GM18909 (cell line): ENCODE measurements around the gene CNDP1.

Source experiments
- ATAC-seq: cut with Tn5 transposase; IDR thresholded peaks from one replicate; pipeline ENCODE4 v1.9.1; 2021; ENCODE audit warnings: mild to moderate bottlenecking; ENCODE audit not compliant: unreplicated experiment, poor library complexity

The CNDP1 gene

DNA sequence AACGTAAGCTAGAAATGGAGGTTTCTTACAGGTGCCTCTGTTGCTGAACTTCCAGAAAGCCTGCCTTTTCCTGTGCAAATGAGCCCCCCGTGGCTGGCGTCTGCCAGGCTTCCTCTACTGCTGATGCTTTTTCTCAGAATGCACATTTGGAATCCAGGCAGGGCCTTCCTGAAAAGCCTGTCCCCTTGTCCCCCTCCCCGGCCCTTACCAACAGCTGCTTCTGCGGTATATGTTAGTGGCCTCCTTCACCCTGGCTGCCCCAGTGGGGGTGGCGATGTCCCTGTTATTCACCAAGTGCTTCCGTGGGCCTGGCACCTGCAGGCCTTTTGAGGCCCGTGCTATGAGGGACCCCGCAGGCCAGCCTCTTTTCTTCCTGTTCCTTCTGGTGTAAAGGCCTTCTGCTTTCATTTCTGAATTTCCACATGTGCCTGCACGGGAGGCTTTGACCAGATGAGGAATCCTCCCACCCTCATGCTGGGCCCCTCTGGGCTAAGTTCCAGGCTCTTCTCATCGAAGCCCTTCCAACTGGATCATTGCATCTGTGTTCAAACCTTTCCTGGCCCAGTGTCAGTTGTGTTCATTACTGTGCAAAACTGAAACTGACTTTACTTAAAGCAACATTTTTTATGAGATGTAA is 27.7 kb upstream of the CNDP1 start:
- no peak for ATAC-seq

DNA sequence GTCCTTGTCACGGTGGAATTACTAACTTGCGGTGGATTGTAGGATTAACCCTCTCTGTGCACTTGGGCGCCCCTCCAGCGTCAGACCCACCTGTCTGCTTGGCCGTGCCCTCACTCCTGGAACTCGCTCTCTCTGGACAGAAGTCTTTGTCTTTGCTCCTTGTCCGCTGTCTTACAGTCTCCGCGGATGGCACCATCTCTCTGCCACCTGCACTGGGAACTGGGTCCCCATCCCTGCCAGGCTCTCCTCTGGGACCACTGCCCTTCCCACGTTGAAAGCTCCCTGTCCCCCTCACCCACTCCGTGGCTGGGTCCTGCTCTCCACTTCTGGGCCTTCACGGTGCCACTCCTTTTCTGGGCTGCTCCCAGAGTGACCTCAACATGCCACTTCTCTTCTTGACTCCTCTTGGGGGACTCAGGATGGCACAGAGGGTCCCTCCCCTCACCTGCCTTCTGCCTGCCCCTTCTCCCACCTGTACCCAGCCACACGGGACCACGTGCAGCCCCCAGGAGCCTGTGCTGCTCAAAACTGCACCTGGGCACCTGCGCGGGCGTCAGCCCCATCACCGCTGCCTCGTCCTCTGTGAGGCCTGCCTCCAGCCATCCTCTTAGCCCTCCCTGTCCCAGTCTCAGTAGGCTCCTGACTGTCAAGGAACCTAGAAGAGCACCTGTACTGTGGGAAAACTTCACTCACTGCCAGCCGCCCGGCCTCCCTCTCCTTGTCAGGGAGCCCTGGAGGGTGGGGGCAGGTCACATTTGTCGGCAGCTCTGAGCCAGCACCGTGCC is 27.0 kb upstream of the CNDP1 start:
- ATAC-seq, result no peak

DNA sequence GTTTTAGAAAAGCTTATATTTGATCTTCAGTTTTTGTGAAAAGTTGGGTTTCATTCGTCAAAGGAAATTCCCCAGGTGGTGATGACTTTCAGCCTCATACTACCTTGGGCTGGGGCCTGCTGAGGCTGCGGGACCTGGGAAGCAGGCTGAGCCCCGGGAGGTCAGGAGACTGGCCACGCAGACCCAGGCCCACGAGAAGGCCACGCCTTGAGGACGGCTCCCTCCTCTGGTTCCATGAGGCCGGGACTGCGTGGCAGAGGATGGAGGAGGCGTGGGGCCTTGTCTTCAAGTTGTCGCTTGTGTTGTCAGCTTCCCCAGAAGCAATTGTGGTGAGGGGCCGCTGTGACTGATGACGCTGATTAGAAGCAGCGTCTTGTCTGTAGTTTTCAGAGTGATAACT is 26.4 kb upstream of the CNDP1 start:
- no peak for ATAC-seq

DNA sequence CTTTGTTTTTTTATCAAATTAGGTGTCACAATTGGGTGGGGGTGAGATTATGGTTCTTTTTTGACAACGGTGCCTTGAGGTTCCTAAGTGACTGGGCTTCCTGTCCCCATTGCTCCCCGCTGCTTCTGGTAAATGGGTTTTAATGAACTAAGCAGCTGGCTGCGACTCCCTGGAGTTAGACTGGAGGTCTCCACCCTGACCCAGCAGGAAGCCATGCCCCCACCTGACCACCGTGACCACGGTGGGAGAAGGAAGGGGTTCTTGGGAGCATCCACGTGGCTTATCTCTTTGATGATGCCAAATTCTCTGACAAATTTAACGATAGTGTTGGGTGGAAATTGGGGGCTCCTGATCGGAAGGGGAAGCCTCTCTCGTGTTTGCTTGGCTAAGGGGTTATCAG is 25.9 kb upstream of the CNDP1 start:
- ATAC-seq, result no peak

DNA sequence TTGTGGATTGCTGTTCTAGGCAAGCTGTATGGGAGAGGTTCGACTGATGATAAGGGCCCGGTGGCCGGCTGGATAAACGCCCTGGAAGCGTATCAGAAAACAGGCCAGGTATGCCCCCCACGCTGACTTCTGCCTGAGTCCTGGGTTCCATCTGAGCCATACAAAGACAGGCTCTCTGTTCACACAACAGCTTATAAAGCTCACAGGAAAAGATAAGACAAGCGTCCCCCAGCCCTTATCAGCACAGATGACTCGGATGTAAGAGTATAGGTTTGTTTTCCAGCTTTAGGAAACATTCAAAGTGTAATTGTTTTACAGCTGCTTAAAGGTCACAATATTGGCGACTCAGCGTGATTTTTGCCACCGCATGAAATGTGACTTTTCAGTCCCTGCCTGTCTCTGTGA is 25.5 kb upstream of the CNDP1 start:
- no peak for ATAC-seq

DNA sequence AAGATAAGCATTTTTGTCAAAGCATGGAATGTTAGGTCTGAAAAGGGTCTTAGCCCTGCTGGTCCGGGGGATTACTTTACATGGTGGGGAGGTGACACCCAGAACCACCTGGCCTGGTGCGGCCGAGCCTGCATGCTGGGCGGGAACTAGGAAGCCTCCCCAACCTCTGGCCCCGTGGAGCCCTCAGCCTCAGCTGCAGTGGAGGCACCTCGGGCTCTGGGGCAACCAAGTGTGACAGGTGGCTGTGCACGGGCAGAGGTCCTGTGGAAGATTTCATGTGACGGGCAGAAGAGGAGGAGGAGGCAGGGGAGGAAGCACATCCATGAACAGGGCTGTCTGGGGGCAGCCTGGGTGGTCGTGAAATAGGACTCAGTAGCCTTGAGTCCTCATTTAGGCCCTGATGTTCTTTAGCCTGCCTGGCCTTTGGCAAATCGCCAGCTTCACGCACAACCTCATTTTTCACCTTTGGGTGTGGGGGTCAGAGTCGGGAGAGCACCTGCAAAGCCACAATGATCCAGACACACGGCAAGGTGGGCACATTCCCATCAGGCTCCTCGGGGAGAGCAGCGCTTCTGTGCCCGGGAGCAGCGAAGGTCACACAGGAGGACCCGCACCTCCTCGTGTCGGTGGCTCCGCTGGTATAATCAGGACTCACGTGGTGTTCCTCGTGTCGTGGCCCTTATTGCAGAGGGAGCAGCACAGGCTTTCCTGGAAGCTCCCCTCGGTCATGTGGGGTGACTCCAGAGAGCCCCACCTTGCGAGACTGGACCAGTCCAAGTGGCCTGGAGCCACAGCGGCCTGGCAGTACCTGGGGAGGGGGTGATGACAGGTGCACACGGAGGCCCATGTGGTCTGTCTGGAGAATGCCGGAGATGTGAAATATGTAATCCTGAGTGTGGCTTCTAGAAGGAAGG is 24.2 kb upstream of the CNDP1 start:
- no peak for ATAC-seq

DNA sequence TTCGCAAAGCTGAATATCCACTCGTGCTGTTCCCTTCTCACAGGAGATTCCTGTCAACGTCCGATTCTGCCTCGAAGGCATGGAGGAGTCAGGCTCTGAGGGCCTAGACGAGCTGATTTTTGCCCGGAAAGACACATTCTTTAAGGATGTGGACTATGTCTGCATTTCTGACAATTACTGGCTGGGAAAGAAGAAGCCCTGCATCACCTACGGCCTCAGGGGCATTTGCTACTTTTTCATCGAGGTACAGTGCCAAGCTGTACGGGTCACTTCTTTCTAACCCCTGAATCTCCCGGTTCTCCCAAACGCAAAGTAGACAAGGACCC is 23.6 kb upstream of the CNDP1 start:
- no peak for ATAC-seq

DNA sequence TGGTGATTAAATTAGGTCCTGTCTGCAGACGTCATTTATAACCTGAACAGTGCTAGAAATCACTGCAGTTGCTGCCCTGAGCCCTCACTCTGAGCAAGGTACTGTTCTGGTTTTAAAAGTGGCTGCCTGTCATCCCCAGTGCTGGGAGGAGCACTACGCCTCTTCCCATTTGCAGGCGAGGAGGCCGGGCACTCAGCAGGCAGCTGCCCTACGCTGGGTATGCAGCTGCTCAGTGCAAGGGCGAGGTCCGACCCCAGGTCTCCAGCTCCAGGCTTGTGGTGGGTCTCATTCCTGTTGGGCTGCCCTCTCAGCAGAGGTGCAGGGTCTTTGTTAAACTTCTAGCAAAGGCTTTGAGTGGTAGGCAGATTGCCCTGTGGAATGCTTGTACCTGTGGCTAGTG is 22.5 kb upstream of the CNDP1 start:
- no peak for ATAC-seq

DNA sequence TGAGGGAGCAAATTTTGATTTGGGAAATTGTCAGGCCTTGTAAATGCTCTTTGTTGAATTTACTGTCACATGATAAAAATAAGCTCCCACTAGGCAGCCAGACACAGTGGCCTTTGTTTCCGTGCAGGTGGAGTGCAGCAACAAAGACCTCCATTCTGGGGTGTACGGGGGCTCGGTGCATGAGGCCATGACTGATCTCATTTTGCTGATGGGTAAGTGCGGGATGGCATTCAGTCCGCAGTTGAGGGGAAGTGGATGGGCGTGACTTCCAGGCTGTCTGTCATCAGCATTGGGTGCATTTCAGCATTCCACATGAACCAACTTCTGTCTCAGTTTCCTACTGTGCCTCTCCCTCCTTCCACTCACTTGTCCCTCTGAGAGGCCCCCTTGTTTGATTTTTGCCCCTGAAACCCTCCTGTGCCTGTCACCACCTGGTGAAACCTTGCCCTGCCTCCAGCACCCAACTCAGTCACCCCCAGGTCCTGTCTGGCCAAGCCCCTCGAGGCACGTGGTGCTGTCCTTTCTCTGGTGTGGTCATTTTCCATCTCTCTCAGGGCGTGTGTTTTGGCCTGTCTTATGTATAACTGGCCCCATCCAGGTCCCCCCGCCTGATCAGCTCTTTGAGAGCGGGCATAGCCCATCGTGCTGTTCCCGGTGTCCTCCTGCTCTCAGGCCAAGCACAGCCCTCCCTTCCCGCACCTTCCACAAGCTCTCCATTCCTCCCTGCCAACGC is 21.8 kb upstream of the CNDP1 start:
- no peak for ATAC-seq

DNA sequence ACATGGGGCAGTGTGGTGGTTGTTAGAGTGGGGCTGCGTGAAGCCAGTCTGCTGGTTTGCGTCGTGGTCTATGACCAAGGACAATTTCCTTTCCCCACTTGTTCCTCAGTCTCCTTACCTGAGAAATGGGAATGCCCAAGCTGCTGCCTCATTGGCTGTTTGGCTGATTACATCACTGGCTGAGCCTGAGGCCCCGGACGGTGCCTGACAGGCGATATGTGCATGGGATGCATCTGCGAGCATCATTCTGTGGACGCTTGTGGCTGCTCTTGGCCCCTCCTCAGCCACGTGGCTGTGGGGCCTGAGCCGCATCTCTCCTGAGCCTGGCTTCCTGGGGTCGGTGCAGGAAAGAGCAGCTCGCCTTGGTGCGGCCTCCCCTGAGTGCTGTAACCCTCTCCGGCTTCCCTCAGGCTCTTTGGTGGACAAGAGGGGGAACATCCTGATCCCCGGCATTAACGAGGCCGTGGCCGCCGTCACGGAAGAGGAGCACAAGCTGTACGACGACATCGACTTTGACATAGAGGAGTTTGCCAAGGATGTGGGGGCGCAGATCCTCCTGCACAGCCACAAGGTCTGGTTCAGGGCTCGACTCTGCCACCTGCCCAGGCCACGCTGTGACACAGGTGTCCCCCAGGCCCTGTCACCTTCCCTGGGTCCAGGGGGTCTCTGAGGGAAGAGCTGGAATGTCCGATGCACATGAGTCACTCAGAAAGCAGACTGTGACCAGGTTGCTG is 21.0 kb upstream of the CNDP1 start:
- ATAC-seq, result no peak

DNA sequence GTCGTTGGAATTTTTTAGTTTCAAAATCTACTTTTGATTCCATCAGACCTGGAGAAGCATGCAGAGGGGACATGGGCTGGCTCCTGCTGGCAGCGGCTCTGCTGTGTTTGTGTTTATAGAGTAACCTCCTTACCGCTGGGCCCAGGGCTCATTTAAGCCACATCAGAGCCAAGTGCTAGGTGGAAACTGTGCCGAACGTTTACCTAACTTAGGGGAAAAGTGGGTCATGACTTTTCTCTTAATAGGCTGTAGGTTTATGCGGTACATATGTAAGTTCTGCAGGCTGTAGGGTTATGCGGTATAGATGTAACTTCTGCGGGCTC is 20.5 kb upstream of the CNDP1 start:
- ATAC-seq, result no peak

DNA sequence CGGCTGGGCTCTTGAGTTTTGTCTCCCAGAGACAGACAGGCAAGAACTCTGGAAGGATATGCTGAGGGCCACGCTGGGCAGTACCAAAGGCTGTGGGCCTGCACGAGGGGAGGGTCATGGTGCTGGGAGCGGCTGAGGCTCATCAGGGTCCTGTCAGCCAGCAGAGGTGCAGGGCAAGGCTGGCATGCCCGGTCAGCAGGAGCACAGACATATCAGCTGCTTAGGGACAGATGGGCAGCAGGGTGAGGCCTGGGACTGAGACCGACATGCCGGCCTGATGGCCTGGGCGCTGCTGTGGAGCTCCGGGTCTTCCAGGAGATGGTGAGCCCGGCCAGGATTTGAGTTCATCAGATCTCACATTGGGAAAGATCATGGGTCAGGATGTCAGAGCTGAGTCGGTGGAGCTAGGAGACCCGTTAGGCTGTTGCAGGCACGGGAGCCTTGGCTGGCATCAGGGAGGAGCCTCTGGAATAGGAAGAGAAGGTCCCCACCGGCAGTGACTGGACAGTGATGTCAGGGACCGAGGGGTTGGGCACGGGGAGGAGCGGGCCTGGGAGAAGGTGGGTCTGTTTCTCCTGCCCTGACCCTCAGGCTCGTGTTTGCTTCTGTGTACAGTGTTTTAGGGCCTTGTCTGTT is 19.3 kb upstream of the CNDP1 start:
- ATAC-seq, result no peak

DNA sequence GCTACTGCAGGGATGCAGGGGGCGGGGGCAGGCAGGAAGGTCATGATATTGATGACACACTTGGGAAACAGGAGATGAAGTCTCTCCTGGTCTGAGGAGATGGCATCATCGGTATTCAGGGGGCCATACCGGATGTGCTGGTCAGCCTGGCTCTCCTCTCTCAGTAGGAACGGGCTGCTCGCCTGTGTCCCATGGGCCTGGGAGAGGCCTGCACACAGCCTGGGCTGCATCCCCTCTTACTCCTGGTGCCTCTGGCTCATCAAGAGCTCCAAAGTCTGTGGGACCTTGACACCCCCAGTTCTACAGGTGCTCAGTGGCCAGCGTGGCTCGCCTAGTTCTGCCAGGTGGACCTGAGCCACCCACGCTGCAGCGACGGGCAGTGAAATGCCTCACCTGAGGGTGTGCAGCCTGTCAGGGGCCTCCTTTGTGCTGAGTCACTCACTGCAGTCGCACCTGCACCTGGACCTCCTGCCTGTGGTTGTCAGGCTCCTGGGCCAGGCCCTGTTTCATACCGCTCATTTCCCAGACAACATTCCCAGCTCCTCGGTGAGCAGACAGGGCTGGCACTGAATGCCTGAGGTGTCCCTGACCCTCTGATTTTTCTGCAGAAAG is 18.6 kb upstream of the CNDP1 start:
- no peak for ATAC-seq

DNA sequence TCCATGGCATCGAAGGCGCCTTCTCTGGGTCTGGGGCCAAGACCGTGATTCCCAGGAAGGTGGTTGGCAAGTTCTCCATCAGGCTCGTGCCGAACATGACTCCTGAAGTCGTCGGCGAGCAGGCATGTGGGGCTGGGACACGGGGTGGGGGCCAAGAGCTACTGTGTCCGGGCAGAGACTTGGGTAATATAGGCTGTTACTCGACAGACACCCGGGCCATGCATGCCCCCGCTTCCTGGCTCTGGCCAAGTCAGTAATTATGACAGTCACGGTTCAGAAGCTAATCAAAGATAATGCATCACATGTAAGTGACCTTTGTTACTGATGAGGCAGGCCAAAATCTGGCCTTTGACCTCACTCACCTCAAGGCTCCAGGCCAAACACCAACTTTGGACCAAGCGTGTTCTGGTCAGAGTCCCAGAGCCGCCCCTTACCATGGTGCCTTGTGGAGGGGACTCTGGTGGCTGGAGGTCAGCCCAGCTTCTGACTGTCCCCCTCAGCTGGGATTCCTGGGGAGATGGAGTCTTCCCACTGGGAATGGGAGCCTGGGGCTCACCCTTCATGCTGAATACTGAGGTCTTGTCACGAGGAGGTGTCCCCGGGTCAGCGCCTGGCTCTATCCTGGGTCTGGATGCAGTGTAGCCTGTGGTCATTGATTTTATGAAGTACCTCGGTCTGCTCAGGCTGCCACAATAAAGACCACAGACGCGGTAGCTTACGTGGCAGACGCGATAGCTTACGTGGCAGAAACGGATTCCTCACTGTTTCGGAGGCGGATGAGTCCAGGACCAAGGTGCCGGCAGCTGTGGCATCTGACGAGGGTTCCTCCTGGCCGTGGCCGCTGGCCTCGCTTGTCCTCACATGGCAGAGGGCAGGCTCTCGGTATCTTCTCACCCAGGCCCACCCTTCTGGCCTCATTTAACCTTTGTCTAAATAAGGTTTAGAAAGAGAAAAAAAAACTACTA is 17.7 kb upstream of the CNDP1 start:
- ATAC-seq, result no peak

DNA sequence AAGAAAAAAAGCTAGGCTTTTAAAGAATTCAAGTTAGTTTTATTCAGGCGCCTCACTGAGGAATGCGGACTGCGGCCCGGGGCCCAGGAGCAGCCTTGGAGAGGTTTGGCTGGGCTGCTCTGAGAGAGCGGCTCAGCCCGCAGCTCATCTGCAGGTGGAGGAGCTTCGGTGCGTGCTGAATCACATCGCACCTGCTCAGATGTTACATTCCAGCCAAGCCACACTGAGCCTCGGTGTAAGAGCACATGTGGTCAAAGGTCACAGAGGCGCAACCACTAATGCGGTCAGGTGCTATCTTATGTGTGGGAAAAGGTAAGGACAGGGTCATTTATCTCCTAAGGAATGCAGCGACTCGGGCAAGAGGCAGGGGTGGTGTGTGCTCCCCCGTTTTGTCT is 17.1 kb upstream of the CNDP1 start:
- no peak for ATAC-seq

DNA sequence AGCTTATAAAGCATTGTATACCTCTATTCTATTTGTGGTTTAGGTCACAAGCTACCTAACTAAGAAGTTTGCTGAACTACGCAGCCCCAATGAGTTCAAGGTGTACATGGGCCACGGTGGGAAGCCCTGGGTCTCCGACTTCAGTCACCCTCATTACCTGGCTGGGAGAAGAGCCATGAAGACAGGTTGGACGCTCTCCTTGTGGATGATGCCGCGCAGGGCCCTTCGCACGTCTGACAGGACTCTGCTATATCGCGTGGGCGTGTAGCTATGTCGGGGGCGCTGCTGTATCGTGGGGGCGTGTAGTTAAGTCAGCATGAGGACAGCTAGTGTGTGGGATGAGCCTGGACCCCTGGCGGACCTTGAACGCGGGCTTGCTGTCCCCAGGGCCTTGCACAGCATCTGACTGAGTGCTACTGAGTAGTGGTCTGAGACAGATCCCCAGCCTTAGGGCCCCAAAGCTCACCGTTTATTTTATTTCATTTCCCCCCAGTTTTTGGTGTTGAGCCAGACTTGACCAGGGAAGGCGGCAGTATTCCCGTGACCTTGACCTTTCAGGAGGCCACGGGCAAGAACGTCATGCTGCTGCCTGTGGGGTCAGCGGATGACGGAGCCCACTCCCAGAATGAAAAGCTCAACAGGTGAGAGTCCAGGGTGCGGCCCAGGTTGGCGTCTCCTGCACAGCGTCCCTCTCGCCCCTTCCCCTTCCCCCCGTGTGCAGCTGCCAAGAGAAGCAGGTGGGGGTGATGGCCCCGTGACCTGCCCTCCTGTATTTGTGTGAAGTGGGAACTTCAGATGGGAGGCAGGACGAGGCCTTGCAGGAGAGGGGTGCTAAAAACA is 15.6 kb upstream of the CNDP1 start:
- ATAC-seq, result no peak
